IMR-90 (cell line): Measurements from ENCODE around the gene CTAG1A. TPM values are rescaled to one million over a fixed set of nuclear protein-coding genes. Genes with fewer than 3 reads are reported as not detected.
"Not testable (repeated sequence)": the region's sequence is repeated elsewhere in the genome, so short reads cannot be mapped to it uniquely, and the experiment has no call there.

ENCODE experiments used
- ATAC-seq: fragments of 200-7000 bp; cut with Tn5 transposase; 2 replicates; pipeline ENCODE4 v1.9.1; 2020; ENCODE audit warnings: low read depth, mild to moderate bottlenecking, moderate library complexity
- BruUV-seq: library from RNA; stranded (reverse); fragments of 400-500 nt; replicated peaks from 2 replicates; lab custom pipeline; 2021; lab: Mats Ljungman, UMichigan
- CTCF ChIA-PET: fragments of 300-600 bp; formaldehyde crosslinking; extraction: SDS; loops from one replicate; lab custom pipeline; 2021; ENCODE audit warnings: antibody characterized with exemption; lab: Yijun Ruan, JAX
- POLR2A ChIA-PET: fragments of 300-600 bp; sonication (Branson Sonifier 250); formaldehyde crosslinking; loops from one replicate; lab custom pipeline; 2022; ENCODE audit warnings: antibody characterized with exemption; ENCODE audit not compliant: unreplicated experiment; lab: Charles Lee
- DNase-seq: peaks from one replicate; pipeline ENCODE4 v3.0.0; 2013
- H2AFZ ChIP-seq: replicated peaks from 2 replicates; pipeline ENCODE3; 2013; ENCODE audit warnings: low read length, mild to moderate bottlenecking; ENCODE audit not compliant: poor library complexity
- H2AK5ac ChIP-seq: 2 replicates; pipeline ENCODE4 v1.6.1; 2013; ENCODE audit warnings: low read depth, low read length, inconsistent platforms
- H2AK9ac ChIP-seq: replicated peaks from 2 replicates; pipeline ENCODE3; 2013; ENCODE audit warnings: mild to moderate bottlenecking, low read depth, low read length, moderate library complexity; ENCODE audit not compliant: poor library complexity
- H2BK120ac ChIP-seq: 2 replicates; pipeline ENCODE4 v1.6.1; 2013; ENCODE audit warnings: low read depth, low read length, inconsistent platforms
- H2BK15ac ChIP-seq: 3 replicates; pipeline ENCODE4 v1.6.1; 2013; ENCODE audit warnings: low read depth, low read length, inconsistent platforms
- H2BK20ac ChIP-seq: 2 replicates; pipeline ENCODE4 v1.6.1; 2013; ENCODE audit warnings: low read depth, mild to moderate bottlenecking, inconsistent platforms, low read length, moderate library complexity
- H2BK5ac ChIP-seq: 2 replicates; pipeline ENCODE4 v1.6.1; 2013; ENCODE audit warnings: mild to moderate bottlenecking, low read depth, low read length, inconsistent platforms; ENCODE audit not compliant: poor library complexity, severe bottlenecking
- H3K14ac ChIP-seq: replicated peaks from 2 replicates; pipeline ENCODE4 v1.6.1; 2013; ENCODE audit warnings: low read depth, low read length, inconsistent platforms
- H3K18ac ChIP-seq: 2 replicates; pipeline ENCODE4 v1.6.1; 2013; ENCODE audit warnings: low read depth, low read length, control low read depth
- H3K23ac ChIP-seq: 2 replicates; pipeline ENCODE4 v1.6.1; 2013; ENCODE audit warnings: low read depth, low read length, inconsistent platforms
- H3K27ac ChIP-seq: 2 replicates; pipeline ENCODE4 v1.5.1; 2013; ENCODE audit warnings: mild to moderate bottlenecking, control low read depth, low read length; ENCODE audit not compliant: insufficient read depth
- H3K27me3 ChIP-seq: 2 replicates; pipeline ENCODE4 v1.6.1; 2013; ENCODE audit warnings: low read length; ENCODE audit not compliant: control insufficient read depth, insufficient read depth
- H3K36me3 ChIP-seq: 2 replicates; pipeline ENCODE4 v1.6.1; 2013; ENCODE audit warnings: low read length, mixed read lengths; ENCODE audit not compliant: control insufficient read depth, insufficient read depth
- H3K4ac ChIP-seq: 2 replicates; pipeline ENCODE4 v1.6.1; 2013; ENCODE audit warnings: low read depth, low read length, inconsistent platforms
- H3K4me1 ChIP-seq: 2 replicates; pipeline ENCODE4 v1.6.1; 2013; ENCODE audit warnings: low read length, mixed read lengths; ENCODE audit not compliant: control insufficient read depth, insufficient read depth
- H3K4me2 ChIP-seq: 2 replicates; pipeline ENCODE4 v1.6.1; 2013; ENCODE audit warnings: low read depth, mild to moderate bottlenecking, control low read depth, low read length, moderate library complexity
- H3K4me3 ChIP-seq: 2 replicates; pipeline ENCODE4 v1.5.1; 2013; ENCODE audit warnings: low read depth, mild to moderate bottlenecking, control low read depth, low read length, moderate library complexity; ENCODE audit not compliant: insufficient read depth
- H3K56ac ChIP-seq: 2 replicates; pipeline ENCODE4 v1.6.1; 2013; ENCODE audit warnings: low read length, inconsistent platforms; ENCODE audit not compliant: insufficient read depth; ENCODE audit errors: extremely low read depth
- H3K79me1 ChIP-seq, 2 experiments: 2 replicates each; pipeline ENCODE4 v1.6.1; 2013; ENCODE audit warnings: low read length in 2 of 2, inconsistent platforms in 1 of 2, low read depth in 1 of 2
- H3K9ac ChIP-seq: 2 replicates; pipeline ENCODE4 v1.6.1; 2013; ENCODE audit warnings: low read depth, low read length, control low read depth
- H3K9me1 ChIP-seq: 2 replicates; pipeline ENCODE4 v1.6.1; 2013; ENCODE audit warnings: low read length, inconsistent platforms; ENCODE audit not compliant: insufficient read depth
- H3K9me3 ChIP-seq: 2 replicates; pipeline ENCODE4 v1.6.1; 2013; ENCODE audit warnings: low read length; ENCODE audit not compliant: control insufficient read depth, insufficient read depth
- H4K20me1 ChIP-seq: 2 replicates; pipeline ENCODE4 v1.6.1; 2013; ENCODE audit warnings: low read length, inconsistent platforms; ENCODE audit not compliant: insufficient read depth
- H4K5ac ChIP-seq: 2 replicates; pipeline ENCODE4 v1.6.1; 2013; ENCODE audit warnings: mild to moderate bottlenecking, low read depth, low read length, control low read depth
- H4K8ac ChIP-seq, 2 experiments: 2 replicates each; pipeline ENCODE4 v1.6.1; 2013; ENCODE audit warnings: low read depth in 2 of 2, low read length in 2 of 2, control low read depth in 1 of 2, inconsistent platforms in 1 of 2
- H4K91ac ChIP-seq: 2 replicates; pipeline ENCODE4 v1.6.1; 2013; ENCODE audit warnings: low read depth, low read length, inconsistent platforms; ENCODE audit not compliant: insufficient read depth
- WGBS, 2 experiments: methylation state at CpG; one replicate each; pipeline versions ENCODE4 v1.1.5 to v1.1.7; 2013; ENCODE audit warnings: missing lambda C conversion rate in 2 of 2; ENCODE audit not compliant: insufficient read length in 1 of 2; ENCODE audit errors: extremely low coverage in 2 of 2; 5-methylcytosine and 5-hydroxymethylcytosine counted together
- dilution Hi-C: fragments of 300-500 bp; cut with HindIII; formaldehyde crosslinking; loops from one replicate; pipeline ENCODE4 v1.14.3; 2018; ENCODE audit warnings: low sequenced_read_pairs; ENCODE audit not compliant: unreplicated experiment
- in situ Hi-C: fragments of 300-500 bp; cut with MboI; formaldehyde crosslinking; loops from 3 replicates; pipeline ENCODE4 v1.14.3; 2019; ENCODE audit warnings: low sequenced_read_pairs, inconsistent platforms, mixed read lengths
- intact Hi-C: fragments of 100-400 bp; cut with micrococcal nuclease; formaldehyde crosslinking; loops from 2 replicates; pipeline ENCODE4 v1.10.0; 2022
- polyA plus RNA-seq, 3 experiments: library from polyadenylated mRNA; depleted of rRNA; stranded (reverse); fragments of >200 nt; gene quantifications; 2 replicates each; pipeline ENCODE4 v1.2.3, GENCODE V29; 2012; ENCODE audit warnings: low replicate concordance in 1 of 3
- total RNA-seq: library from RNA; depleted of rRNA; stranded (reverse); fragments of >200 nt; gene quantifications from 2 replicates; pipeline ENCODE4 v1.2.3, GENCODE V29; 2012

The CTAG1A gene
- total and polyA plus RNA-seq, 2 of the 4 experiments (the other 2 are of a cell fraction): not detected

GRCh38 chrX:154630949-154631348 lies 46.0 kb downstream of the CTAG1A start:
- H2BK120ac ChIP-seq, H3K14ac ChIP-seq, H2AK5ac ChIP-seq, H4K91ac ChIP-seq, H4K5ac ChIP-seq, H3K79me1 ChIP-seq, H4K20me1 ChIP-seq, BruUV-seq, H2BK15ac ChIP-seq, DNase-seq, H3K4me1 ChIP-seq, H2AFZ ChIP-seq, H3K9ac ChIP-seq, dilution Hi-C loops, CTCF ChIA-PET, H3K27me3 ChIP-seq, ATAC-seq, H4K8ac ChIP-seq, H2AK9ac ChIP-seq, H3K9me3 ChIP-seq, H3K4ac ChIP-seq, H3K36me3 ChIP-seq, POLR2A ChIA-PET, H3K4me3 ChIP-seq, H2BK20ac ChIP-seq, H2BK5ac ChIP-seq, intact Hi-C loops, H3K4me2 ChIP-seq, in situ Hi-C loops, H3K56ac ChIP-seq, H3K23ac ChIP-seq, H3K27ac ChIP-seq, H3K9me1 ChIP-seq, H3K18ac ChIP-seq: not testable (repeated sequence)
- no CpG with 5 or more reads among the region's 11 CpGs for WGBS, 2 experiments

GRCh38 chrX:154633661-154634060 lies 48.7 kb downstream of the CTAG1A start:
- in situ Hi-C loops, H3K14ac ChIP-seq, H4K8ac ChIP-seq, CTCF ChIA-PET, H2AK5ac ChIP-seq, H3K79me1 ChIP-seq, H3K36me3 ChIP-seq, DNase-seq, H2AFZ ChIP-seq, H3K23ac ChIP-seq, H4K5ac ChIP-seq, H2BK15ac ChIP-seq, H3K18ac ChIP-seq, H3K56ac ChIP-seq, H3K4me2 ChIP-seq, H4K91ac ChIP-seq, H2BK120ac ChIP-seq, dilution Hi-C loops, H3K4me3 ChIP-seq, H3K27me3 ChIP-seq, H4K20me1 ChIP-seq, intact Hi-C loops, H3K9me3 ChIP-seq, BruUV-seq, H3K4ac ChIP-seq, H3K27ac ChIP-seq, H3K9me1 ChIP-seq, H2BK20ac ChIP-seq, H3K4me1 ChIP-seq, H2BK5ac ChIP-seq, H2AK9ac ChIP-seq, H3K9ac ChIP-seq, POLR2A ChIA-PET: not testable (repeated sequence)
- WGBS, 2 experiments: no CpG with 5 or more reads among the region's 11 CpGs
- 0 out of 2 replicates have a peak, but pooled peaks have one; percentile 48 for ATAC-seq
